Peyer's patch (tissue), 4 donors: ENCODE measurements around the gene MYZAP. TPM values are rescaled to one million over a fixed set of nuclear protein-coding genes. Genes with fewer than 3 reads are reported as not detected.

Source experiments
- DNase-seq, 3 donors: peaks; one replicate each; pipeline ENCODE4 v3.0.0-alpha.2; 2017 to 2019
- H3K27ac ChIP-seq, 4 donors: fragments of 200-600 bp; sonication (generic); one replicate each; pipeline ENCODE4 v1.5.1; 2016 to 2019
- H3K27me3 ChIP-seq, 2 donors: fragments of 200-600 bp; sonication (generic); one replicate each; pipeline ENCODE4 v1.5.1; 2019
- H3K36me3 ChIP-seq, 3 donors: fragments of 200-600 bp; sonication (generic); one replicate each; pipeline ENCODE4 v1.5.1; 2016 to 2019
- H3K4me1 ChIP-seq, 4 donors: fragments of 200-600 bp; sonication (generic); one replicate each; pipeline ENCODE4 v1.5.1; 2016 to 2019
- H3K4me3 ChIP-seq, 4 donors: fragments of 200-600 bp; sonication (generic); 1 replicate in 3 of 4; 2 replicates in 1 of 4; pipeline ENCODE4 v1.5.1; 2016 to 2019; ENCODE audit warnings: mild to moderate bottlenecking in 1 of 4
- H3K9me3 ChIP-seq, 4 donors: fragments of 200-600 bp; sonication (generic); one replicate each; pipeline ENCODE4 v1.5.1; 2016 to 2019; ENCODE audit warnings: mild to moderate bottlenecking in 1 of 4
- POLR2A ChIP-seq, 2 donors: fragments of 450-650 bp; IDR thresholded peaks; one replicate each; pipeline ENCODE4 v1.5.1; 2017; ENCODE audit warnings: antibody characterized with exemption in 2 of 2, mild to moderate bottlenecking in 2 of 2, moderate library complexity in 2 of 2
- total RNA-seq, 4 donors: library from RNA; depleted of rRNA; stranded (reverse); fragments of >200 nt; gene quantifications; one replicate each; pipeline ENCODE4 v1.1.0, GENCODE V29; 2016
- TF ChIP-seq, protein P1 (sequence below), 6 experiments: fragments of 450-650 bp in 4 of 6; fragments of 200-600 bp in 2 of 6; sonication (generic) in 1 of 6; IDR thresholded peaks; one replicate each; pipeline ENCODE4 v1.5.1; 2017 to 2019; ENCODE audit warnings: antibody characterized with exemption in 6 of 6, mild to moderate bottlenecking in 3 of 6, moderate library complexity in 1 of 6

Gene MYZAP
- total RNA-seq, 4 donors from 2014 or later, result 2.5 to 36.3 (median 17.4) TPM

DNA sequence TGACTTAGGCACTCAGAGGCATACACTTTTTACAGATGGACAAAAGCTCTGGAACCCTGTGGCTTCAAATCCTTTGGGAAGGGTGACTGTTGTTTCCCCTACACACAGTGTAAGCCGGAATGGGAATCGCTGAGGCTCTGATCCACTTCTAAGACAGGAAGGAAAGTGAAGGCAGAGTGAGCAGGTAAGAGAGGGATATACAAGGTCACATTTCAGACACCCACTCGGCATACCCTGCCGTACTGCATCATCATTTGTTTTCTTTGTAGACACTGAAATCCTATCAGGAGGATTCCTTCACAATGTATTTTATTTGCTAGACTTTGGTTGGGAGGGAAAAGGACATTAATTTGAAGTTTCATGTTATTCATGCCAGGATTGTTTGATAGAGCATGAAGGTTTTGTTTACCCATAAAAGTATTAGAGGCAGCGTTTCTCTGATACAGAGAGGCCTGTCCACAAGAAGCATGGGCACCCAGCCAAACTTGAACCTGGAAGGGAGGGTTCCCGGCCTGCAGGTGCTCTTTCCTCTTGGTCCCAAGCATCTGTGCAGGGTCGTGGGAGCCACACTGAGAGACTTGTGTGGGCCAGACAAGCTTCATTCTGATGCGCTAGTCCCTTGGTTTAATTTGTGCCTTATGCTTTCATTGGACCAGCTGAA lies 92.9 kb downstream of the MYZAP start:
- TF ChIP-seq, protein P1, sequence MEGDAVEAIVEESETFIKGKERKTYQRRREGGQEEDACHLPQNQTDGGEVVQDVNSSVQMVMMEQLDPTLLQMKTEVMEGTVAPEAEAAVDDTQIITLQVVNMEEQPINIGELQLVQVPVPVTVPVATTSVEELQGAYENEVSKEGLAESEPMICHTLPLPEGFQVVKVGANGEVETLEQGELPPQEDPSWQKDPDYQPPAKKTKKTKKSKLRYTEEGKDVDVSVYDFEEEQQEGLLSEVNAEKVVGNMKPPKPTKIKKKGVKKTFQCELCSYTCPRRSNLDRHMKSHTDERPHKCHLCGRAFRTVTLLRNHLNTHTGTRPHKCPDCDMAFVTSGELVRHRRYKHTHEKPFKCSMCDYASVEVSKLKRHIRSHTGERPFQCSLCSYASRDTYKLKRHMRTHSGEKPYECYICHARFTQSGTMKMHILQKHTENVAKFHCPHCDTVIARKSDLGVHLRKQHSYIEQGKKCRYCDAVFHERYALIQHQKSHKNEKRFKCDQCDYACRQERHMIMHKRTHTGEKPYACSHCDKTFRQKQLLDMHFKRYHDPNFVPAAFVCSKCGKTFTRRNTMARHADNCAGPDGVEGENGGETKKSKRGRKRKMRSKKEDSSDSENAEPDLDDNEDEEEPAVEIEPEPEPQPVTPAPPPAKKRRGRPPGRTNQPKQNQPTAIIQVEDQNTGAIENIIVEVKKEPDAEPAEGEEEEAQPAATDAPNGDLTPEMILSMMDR (IDR thresholded peaks at IDR 0.05), result no peak
- no peak for TF ChIP-seq POLR2A (IDR thresholded peaks at IDR 0.05)
- H3K27ac ChIP-seq, result no peak overlapping the region

DNA sequence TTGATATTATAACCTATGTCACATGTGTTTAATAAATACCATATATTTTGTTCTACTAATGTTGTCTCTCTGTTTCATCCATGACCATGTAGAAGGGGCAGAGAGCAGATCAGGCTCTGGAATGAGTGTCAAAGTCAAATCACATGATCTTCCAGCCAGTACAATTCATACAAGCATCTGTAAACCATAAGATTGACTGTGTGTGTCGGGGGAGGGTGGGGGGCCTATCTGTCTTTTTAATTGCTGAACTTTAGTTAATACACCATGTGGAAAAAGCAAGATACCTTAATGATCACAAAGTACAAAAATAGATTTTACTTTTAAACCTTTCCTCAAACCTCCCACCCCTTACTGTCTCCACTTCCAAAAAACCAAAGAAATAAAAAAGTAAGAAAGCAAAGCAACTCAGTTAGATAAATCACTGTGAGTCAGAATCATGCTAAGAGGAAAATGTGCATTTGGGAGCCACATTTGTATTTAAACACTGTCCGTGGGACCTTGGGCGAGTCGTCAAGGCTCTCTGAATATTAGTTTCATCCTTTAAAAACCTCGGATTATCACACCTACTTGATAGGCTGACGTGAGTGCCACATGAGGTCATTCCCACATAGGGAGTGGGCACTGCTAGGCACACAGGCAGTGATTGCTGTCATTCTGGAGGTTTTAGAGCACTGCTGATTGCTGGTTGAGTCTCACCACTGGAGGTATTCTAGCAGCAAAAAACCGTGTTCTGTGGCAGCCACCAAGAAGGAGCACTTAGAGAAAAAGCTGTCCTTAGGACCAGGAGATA lies 93.8 kb downstream of the MYZAP start:
- no peaks in the 10 kb centered on the region for H3K27me3 ChIP-seq
- H3K36me3 ChIP-seq, result no peaks in the 10 kb centered on the region
- no peaks in the 10 kb centered on the region for H3K4me1 ChIP-seq
- no peak overlapping the region for H3K4me3 ChIP-seq
- DNase-seq, result no peak
- H3K9me3 ChIP-seq, result no peaks in the 10 kb centered on the region
- no peak overlapping the region for H3K27ac ChIP-seq
- TF ChIP-seq POLR2A (IDR thresholded peaks at IDR 0.05), result no peak
- TF ChIP-seq, protein P1 (IDR thresholded peaks at IDR 0.05), result no peak

More for the DNA sequence above, 92.9 kb downstream of the MYZAP start:
- H3K4me1 ChIP-seq, result no peaks in the 10 kb centered on the region
- no peaks in the 10 kb centered on the region for H3K27me3 ChIP-seq
- H3K4me3 ChIP-seq, result no peak overlapping the region
- no peak for DNase-seq
- H3K36me3 ChIP-seq, result no peaks in the 10 kb centered on the region
- H3K9me3 ChIP-seq, result no peaks in the 10 kb centered on the region

DNA sequence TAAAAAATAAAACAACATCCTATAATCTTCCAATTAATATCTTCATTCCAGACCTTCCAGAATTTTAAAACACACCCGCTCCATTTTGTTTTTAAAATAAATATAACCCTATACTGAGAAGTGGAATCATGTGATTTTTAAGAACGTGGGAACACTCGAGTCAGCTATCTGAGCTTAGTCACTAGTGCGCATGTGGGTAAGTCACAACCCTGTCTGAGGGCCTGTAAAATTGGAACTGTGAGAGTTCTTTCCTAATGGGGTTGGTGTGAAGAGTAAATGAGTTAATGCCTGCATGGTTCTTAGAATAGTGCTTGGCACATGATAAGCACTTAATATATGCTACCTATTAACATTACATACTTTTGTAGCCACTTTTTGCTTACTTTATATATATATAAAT lies 95.0 kb downstream of the MYZAP start:
- H3K9me3 ChIP-seq, result no peaks in the 10 kb centered on the region
- no peak for DNase-seq
- TF ChIP-seq POLR2A (IDR thresholded peaks at IDR 0.05), result no peak
- TF ChIP-seq, protein P1 (IDR thresholded peaks at IDR 0.05), result no peak
- no peaks in the 10 kb centered on the region for H3K4me1 ChIP-seq
- no peak overlapping the region for H3K4me3 ChIP-seq
- H3K36me3 ChIP-seq, result no peaks in the 10 kb centered on the region
- no peak overlapping the region for H3K27ac ChIP-seq
- no peaks in the 10 kb centered on the region for H3K27me3 ChIP-seq

DNA sequence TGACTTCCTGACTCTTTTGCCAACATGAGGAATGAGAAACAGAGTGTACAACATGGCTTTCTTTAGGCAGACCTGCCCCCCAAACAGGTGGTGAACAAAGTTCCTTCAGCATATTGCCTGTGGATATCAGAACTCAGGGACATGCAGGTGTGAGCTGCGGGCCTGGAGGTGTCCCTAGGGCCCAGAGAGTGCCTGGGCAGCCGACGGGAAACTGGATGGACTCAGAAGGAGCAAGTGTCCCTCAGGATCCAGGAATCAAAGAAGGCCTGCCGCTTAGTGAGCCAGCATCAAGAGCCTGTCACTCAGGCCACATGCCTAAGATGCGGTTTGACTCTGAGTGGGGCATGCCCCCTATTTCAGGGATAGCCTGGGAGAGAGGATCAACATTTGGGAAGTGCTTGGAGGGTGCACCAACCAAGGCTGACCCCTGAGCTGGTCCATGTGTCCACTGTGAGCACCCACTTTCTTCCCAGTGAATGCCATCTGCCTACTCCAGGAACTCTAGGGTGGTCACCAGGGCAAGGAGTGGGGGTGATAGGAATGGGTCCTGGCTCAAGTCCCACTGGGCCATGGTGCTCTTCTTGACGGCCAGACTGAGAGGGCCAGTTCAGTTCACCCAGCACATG lies 98.8 kb downstream of the MYZAP start:
- Histone ChIP-seq H3K9me3 (no peaks in the 10 kb centered on the region), H3K4me3 (no peak overlapping the region), H3K36me3 (no peaks in the 10 kb centered on the region), H3K27ac (no peak overlapping the region), H3K27me3 (no peaks in the 10 kb centered on the region), H3K4me1 (no peaks in the 10 kb centered on the region)
- DNase-seq, result no peak
- no peak for TF ChIP-seq POLR2A (IDR thresholded peaks at IDR 0.05)
- TF ChIP-seq, protein P1 (IDR thresholded peaks at IDR 0.05), result no peak

DNA sequence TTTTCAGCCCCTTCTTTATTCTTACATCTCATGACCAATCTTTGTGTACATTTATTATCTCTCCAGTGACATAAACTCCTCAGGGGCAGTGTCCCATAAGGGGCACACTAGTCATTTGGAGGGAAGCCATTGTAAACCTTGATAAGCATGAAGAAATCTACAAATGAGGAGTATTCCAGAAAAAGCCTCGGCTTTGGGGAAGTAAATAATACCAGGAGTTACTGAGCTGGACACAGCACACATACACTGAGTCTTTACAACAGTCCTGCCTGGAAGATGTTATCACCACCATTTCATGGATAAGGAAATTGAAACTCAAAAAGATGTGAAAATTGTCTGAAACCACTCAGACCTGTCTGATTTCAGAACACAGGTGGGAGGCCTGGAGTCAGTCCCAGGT lies 99.4 kb downstream of the MYZAP start:
- Histone ChIP-seq H3K27me3 (no peaks in the 10 kb centered on the region), H3K4me1 (no peaks in the 10 kb centered on the region), H3K27ac (no peak overlapping the region), H3K36me3 (no peaks in the 10 kb centered on the region), H3K4me3 (no peak overlapping the region), H3K9me3 (no peaks in the 10 kb centered on the region)
- TF ChIP-seq, protein P1 (IDR thresholded peaks at IDR 0.05), result no peak
- no peak for TF ChIP-seq POLR2A (IDR thresholded peaks at IDR 0.05)
- no peak for DNase-seq
